ENCODE data around the gene SPAG17. TPM values are rescaled to one million over a fixed set of nuclear protein-coding genes. Genes with fewer than 3 reads are reported as not detected.

Gene SPAG17
- total and polyA plus RNA-seq, 2 of the 4 experiments (the other 2 are of a cell fraction): 0.10 TPM; not detected in 1

DNA sequence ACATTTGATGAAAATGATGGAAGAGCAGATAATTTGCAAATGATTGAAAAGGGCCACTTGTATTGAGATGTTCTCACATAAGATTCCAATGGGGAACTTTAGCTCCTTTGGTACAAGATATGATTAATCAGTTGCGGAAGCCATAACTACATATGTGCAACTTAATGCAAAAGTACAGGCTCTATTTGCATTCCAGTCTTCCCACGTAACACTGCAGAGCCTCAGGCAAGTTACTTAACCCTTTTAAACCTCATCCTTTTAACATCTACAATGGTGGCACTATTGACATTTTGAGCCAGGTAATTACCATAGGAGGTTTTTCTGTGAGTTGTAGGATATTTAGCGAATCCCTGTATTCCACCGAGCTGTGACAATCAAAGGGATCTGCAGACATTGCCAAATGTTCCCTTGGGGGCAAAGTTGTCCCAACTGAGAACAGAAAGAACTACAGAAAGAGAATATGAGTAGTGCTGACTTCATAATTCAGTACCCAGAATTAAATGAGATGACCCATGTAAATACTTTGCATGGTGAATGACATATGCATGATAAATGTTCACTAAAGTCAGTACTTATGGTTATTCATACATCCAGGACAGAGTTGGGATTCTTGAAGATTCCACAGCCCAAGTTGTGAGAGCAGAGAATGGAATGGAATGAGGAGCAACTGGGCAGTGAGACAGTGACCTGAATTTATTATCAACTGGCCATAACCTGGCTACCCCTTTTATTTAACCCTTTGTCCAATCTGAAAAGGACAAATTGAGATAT lies 62.6 kb downstream of the SPAG17 start (continued):
- TF ChIP-seq CHD1 (IDR thresholded peaks at IDR 0.05; ENCODE audit: low read depth, low read length): no peak

DNA sequence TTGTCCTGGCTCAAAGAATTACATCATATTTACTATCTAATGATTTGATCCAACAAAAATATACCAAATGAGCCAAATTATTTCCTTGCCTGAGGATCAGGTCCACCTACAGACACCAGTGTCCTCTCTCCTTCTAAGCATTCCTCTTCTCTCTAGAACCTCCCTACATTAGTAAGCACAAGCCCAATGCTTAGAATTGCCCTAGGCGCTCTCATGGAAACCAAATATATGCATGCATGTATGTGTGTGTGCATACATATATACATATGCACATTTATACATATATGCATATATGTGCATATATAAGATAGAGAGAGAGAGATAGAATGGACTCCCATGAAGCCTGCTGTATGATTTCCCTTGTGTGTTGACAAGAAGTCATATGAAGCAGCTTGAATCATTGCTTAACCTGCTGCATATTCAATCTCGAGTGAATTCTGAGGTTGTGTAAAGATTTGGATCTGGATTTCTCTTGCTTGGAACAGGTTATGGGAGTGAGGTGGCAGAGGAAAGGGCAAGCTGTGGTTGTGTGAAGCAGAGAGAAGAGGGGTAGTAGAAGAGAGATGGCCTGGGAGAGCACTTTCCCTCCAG lies 66.1 kb downstream of the SPAG17 start:
- H3K56ac ChIP-seq (ENCODE audit: extremely low read depth, insufficient read depth, low read length): no peak overlapping the region
- H4K91ac ChIP-seq (ENCODE audit: insufficient read depth, low read depth, low read length): no peak overlapping the region
- H3K23ac ChIP-seq (ENCODE audit: low read depth, low read length): no peak overlapping the region
- ChIA-PET POLR2A (ENCODE audit: unreplicated experiment) (no interaction called here), CTCF (no interaction called here)
- no TSS peak for BruUV-seq (replicated peaks)
- intact Hi-C loops (cut with micrococcal nuclease) (no loop called here), in situ Hi-C loops (cut with MboI; ENCODE audit: low sequenced_read_pairs) (no loop called here), dilution Hi-C loops (cut with HindIII; ENCODE audit: low sequenced_read_pairs, unreplicated experiment) (no loop called here)
- no peak overlapping the region for H3K4ac ChIP-seq (ENCODE audit: low read depth, low read length)
- H3K4me3 ChIP-seq (ENCODE audit: insufficient read depth, low read depth, low read length): no peak overlapping the region
- H3K18ac ChIP-seq (ENCODE audit: low read depth, low read length): no peak overlapping the region
- H2BK5ac ChIP-seq (ENCODE audit: low read depth, low read length, poor library complexity, severe bottlenecking): no peak overlapping the region
- no peaks in the 10 kb centered on the region for H4K20me1 ChIP-seq (ENCODE audit: insufficient read depth, low read length)
- ATAC-seq (ENCODE audit: low read depth) (no peak), DNase-seq (no peak)
- H2BK120ac ChIP-seq (ENCODE audit: low read depth, low read length): no peak overlapping the region
- H3K9ac ChIP-seq (ENCODE audit: low read depth, low read length): no peak overlapping the region
- H2AK5ac ChIP-seq (ENCODE audit: low read depth, low read length): no peak overlapping the region
- H2BK20ac ChIP-seq (ENCODE audit: low read depth, low read length): no peak overlapping the region
- no peak overlapping the region for H2AK9ac ChIP-seq (replicated peaks; ENCODE audit: low read depth, low read length, poor library complexity)
- peaks cover 2% of the 10 kb centered on the region; the same call in 1 of the 2 replicates for H3K4me1 ChIP-seq (ENCODE audit: control insufficient read depth, insufficient read depth, low read length)
- no peak overlapping the region for H2AFZ ChIP-seq (replicated peaks; ENCODE audit: low read length, poor library complexity)
- TF ChIP-seq ELK1 (IDR thresholded peaks at IDR 0.05; ENCODE audit: borderline replicate concordance, low read depth, low read length): no peak
- H3K9me1 ChIP-seq (ENCODE audit: insufficient read depth, low read length): no peaks in the 10 kb centered on the region
- no peak overlapping the region for H3K14ac ChIP-seq (replicated peaks; ENCODE audit: low read depth, low read length)
- no peaks in the 10 kb centered on the region for H3K36me3 ChIP-seq (ENCODE audit: control insufficient read depth, insufficient read depth, low read length)
- H3K79me1 ChIP-seq (ENCODE audit: low read depth in 1 of 2, low read length in 2 of 2): no peaks in the 10 kb centered on the region
- no peak overlapping the region for H4K8ac ChIP-seq (ENCODE audit: low read depth in 2 of 2, low read length in 2 of 2)
- 63% methylated on average over 1 of the region's 2 CpGs; no CpG with 5 or more reads in 1 of the 2 experiments for WGBS, 2 experiments (ENCODE audit: extremely low coverage in 2 of 2, insufficient read length in 1 of 2)
- no peak overlapping the region for H3K4me2 ChIP-seq (ENCODE audit: low read depth, low read length)
- no peak overlapping the region for H3K27ac ChIP-seq (ENCODE audit: insufficient read depth, low read length)
- H4K5ac ChIP-seq (ENCODE audit: low read depth, low read length): no peak overlapping the region
- H3K27me3 ChIP-seq (ENCODE audit: control insufficient read depth, insufficient read depth, low read length): no peaks in the 10 kb centered on the region
- no peak overlapping the region for H2BK15ac ChIP-seq (ENCODE audit: low read depth, low read length)
- H3K9me3 ChIP-seq (ENCODE audit: control insufficient read depth, insufficient read depth, low read length): no peaks in the 10 kb centered on the region

Measured in IMR-90 (cell line).